GM19328 (cell line): ENCODE data around the gene MAPK1IP1L.
"Not testable (repeated sequence)": the region's sequence is repeated elsewhere in the genome, so short reads cannot be mapped to it uniquely, and the experiment has no call there.

Experiments
- ATAC-seq: cut with Tn5 transposase; IDR thresholded peaks from one replicate; pipeline ENCODE4 v1.9.1; 2021; ENCODE audit warnings: mild to moderate bottlenecking, moderate library complexity; ENCODE audit not compliant: unreplicated experiment

The MAPK1IP1L gene

DNA sequence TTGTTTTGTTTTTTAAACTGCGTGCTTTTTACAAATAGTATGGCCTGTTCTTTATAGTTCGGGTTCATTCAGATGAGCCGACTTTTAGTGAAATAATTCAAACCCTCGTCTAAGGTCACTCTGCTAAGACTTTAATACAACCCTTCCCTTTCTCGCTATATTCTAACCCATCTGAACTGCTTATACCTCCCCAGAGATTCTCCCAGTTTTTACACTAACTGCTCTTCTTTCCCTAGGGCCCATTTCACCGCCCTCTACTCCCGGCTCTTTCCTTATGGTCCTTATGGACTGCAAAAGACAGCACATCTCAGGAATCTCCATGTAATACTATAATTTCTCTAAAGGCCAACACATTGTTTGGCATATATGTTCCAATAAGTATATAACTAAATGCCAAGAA is 2.1 kb downstream of the MAPK1IP1L start:
- ATAC-seq, result no peak

DNA sequence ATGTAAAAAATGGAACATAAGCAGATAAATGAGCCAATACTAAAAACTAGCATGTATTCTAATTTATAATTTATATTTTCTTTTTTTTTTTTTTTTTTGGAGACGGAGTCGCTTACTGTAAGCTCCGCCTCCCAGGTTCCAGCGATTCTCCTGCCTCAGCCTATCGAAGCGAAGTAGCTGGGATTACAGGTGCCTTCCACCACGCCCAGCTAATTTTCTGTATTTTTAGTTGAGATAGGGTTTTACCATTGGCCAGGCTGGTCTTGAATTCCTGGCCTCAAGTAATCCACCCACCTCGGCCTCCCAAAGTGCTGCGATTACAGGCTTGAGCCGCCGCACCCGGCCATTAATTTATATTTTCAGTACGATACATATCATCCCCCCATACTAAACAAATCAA is 2.7 kb downstream of the MAPK1IP1L start:
- ATAC-seq, result no peak

DNA sequence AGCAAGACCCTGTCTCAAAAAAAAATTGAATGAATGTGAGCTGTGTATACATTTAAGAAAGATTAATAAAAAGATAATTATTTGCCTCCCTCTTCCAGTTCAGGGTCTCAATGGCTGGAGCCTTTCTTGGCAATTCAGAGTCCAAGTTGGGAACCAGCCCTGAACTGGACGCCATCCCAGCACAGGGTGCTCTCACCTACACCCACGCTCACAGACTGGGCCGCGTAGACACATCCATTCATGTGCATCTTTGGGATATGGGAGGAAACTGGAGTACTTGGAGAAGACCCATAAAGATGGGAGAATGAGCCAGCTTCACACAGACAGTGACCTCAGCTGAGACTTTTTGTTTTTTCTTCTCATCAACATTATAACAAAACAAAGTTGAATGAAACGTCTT is 6.5 kb downstream of the MAPK1IP1L start:
- no peak for ATAC-seq

DNA sequence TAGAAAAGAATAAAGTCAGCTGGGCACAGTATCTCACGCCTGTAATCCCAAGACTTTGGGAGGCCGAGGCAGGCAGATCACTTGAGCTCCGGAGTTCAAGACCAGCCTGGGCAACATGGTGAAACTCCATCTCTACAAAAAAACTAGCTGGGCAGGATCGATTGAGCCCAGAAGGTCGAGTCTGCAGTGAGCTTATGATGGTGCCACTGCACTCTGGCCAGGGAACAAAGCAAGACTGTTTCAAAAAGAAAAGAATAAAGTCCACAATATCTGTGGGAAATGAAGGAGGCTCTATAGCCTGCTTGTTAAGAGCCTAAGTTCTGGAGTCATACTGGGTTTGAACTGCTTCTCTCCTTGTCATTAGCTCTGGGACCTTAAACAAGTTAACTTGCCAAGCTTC is 7.9 kb downstream of the MAPK1IP1L start:
- no peak for ATAC-seq

DNA sequence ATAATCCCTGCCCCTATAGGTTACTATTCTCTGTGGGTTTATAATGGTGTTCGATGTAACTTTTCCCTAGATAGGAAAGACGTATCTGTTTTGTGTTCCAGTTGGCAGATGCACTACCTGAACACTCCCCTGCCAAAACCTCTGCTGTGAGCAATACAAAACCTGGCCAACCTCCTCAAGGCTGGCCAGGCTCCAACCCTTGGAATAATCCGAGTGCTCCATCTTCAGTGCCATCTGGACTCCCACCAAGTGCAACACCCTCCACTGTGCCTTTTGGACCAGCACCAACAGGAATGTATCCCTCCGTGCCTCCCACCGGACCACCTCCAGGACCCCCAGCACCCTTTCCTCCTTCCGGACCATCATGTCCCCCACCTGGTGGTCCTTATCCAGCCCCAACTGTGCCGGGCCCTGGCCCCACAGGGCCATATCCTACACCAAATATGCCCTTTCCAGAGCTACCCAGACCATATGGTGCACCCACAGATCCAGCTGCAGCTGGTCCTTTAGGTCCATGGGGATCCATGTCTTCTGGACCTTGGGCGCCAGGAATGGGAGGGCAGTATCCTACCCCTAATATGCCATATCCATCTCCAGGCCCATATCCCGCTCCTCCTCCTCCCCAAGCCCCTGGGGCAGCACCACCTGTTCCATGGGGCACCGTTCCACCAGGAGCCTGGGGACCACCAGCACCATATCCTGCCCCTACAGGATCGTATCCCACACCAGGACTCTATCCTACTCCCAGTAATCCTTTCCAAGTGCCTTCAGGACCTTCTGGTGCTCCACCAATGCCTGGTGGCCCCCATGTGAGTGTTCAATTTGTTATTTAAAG is 11.3 kb downstream of the MAPK1IP1L start:
- ATAC-seq, result no peak

DNA sequence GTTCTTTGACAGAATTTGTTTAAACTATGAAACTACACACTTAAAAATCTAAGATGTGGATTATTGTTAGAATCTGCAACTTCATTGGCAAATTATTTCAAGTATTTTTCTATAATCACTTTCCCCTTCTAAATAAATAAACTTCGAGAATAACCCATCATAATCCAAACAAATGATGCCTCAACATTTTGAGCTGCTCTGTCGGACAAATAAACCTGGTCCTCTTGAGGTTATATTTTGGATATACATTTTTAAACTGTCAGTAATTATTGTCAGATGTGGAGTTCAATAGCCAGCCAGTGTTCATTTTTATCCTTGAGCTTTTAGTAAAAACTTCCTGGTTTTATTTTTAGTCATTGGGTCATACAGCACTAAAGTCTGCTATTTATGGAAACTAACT is 13.4 kb downstream of the MAPK1IP1L start:
- not testable (repeated sequence) for ATAC-seq

DNA sequence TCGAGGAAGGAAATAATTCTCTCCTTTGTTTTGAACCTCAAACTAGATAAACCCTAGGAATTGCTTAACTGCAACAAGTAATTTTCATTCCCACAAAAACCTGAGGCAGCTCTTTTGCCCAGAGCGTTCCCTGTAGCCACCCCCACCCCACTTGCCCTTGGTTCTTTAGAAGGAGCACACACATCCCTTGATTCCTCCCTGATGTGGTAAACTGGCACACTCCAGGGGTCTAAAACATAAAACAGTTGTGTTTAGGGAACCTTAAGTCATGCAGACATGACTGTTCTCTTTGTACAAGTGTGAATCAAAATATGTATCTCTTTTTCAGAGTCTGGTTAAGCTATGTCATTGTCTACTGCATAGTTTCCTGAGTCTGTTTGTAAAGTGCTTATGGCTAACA is 14.0 kb downstream of the MAPK1IP1L start:
- ATAC-seq, result no peak

DNA sequence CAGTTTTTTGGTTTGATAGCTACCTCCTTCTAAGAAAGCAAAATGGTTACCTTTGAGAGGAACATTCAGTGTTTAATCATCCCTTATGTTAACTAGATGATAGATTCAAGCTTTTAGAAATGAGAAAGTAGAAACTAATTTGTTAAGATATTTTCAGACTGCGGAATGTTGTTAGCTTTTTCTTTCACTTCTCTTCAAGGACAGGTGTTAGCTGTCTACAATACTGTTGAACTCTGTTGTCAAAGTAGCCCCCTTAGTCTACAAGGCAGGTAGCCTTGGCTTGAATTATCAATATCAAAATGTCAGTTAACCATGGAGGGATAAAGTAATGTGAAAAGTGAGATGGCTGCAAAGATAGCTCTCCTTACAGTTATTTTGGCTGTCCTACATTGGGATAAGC is 14.8 kb downstream of the MAPK1IP1L start:
- no peak for ATAC-seq

DNA sequence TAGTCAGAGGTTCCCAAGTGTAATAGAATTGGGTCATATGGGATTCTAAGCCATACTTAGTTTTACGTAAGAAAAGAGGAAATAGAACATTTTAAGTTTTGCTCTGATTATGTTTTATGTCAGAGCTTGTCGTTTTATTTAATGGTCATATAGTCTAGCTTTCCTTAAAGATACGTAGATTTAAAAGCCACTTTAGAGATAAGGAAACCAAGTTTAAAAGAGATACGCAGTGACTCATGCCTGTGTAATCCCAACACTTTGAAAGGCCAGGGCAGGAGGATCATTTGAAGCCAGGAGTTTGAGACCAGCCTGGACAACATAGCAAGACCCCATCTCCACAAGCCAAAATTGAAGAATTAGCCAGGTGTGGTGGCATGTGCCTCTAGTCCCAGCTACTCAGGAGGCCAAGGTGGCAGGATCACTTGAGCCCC is 19.5 kb downstream of the MAPK1IP1L start:
- no peak for ATAC-seq

DNA sequence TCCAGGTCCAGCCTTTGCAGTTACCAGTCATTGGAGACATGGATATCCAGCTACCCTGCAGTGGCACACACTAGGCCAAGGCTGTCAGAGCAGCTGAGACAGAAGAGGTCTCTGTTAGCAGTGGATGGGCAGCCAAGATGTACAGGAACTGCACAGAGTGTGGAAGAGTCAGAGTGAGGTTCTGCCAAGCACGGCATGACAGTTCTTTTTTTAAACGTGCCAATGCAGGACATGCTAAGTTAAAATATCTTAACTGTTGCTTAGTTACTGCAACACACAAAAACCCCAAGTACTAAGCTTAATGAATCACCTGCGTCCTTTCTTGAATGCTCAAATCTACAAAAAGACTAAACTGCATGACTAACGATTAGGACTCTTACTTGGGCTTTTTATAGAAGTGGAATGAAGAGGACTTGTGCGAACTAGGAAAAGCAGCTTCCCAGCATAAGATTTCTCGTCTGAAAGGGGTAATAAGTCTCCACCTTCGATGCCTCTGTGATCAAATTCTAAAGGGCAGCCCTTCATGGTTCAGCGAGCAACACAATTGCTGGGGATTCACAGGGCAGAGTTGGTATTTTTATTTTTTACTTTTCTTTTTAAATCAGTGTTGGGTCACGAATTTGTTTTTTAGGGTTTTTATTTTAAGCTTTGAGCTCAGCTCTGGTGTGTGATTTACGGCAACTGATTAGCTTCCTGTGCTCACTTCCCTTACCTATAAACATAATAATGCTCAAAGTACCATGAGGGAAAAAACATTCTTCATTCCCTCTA is 20.6 kb downstream of the MAPK1IP1L start:
- peak; percentile 39 for ATAC-seq

DNA sequence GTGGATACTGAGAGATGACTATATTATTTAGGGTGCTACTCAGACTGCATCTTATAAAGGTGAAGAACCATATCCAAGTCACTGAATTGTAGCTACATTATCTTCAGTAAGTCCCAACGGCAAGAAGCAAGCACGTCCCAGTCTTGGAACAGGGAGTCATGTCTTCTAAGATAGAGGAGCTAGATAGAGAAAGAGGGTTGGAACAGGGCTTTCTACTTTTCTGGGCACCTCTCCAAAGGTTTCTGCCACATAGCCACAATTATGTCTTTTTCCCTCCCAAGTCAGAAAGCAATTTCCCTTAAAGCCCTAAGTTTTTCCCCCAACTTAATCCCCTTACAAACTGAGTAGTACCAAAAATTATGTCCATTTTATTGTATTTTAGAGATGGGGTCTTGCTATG is 22.4 kb downstream of the MAPK1IP1L start:
- ATAC-seq, result no peak

DNA sequence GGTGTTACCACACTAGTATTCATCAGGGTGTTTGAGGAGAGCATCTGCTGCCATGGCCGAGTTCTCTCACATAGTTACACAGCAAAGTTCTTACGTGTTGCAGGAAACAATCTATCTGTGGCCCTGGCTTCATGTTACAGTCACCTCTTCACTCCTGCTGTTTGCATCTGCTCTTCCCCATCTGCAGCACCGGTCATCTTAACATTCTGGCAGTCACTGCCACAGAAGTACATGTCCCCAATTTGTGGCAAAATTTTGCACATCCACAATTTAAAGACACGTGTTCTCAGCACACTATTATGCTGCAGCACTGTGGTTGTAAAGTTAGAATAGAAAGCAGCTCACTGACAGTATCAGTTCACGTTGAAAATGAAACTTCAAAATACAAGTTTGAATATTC is 23.2 kb downstream of the MAPK1IP1L start:
- ATAC-seq, result peak; percentile 42

DNA sequence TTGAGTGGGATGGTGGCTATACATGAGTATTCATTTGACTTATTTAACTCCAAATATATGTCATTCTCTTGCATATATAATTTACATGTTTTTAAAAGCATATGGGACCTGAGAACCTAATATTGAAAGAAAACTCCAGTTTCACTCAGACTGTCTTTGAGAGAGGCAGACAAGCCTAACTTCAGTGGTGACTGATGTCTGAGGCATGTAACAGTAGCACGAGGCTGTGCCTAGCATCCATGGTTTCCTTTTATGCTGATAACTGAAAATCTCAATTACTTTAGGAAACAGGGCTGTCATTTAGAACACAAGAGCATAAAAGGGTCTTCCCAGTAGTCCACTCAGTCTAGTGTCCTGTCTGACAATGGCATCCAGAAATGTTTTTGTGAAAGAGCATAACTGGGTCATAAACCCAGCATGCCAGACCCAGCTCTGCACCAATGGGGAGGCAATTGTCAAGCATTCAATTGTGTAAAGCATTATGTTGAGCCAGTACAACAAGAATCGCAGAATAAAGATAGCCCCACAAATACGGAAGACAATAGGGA is 24.3 kb downstream of the MAPK1IP1L start:
- ATAC-seq, result no peak

DNA sequence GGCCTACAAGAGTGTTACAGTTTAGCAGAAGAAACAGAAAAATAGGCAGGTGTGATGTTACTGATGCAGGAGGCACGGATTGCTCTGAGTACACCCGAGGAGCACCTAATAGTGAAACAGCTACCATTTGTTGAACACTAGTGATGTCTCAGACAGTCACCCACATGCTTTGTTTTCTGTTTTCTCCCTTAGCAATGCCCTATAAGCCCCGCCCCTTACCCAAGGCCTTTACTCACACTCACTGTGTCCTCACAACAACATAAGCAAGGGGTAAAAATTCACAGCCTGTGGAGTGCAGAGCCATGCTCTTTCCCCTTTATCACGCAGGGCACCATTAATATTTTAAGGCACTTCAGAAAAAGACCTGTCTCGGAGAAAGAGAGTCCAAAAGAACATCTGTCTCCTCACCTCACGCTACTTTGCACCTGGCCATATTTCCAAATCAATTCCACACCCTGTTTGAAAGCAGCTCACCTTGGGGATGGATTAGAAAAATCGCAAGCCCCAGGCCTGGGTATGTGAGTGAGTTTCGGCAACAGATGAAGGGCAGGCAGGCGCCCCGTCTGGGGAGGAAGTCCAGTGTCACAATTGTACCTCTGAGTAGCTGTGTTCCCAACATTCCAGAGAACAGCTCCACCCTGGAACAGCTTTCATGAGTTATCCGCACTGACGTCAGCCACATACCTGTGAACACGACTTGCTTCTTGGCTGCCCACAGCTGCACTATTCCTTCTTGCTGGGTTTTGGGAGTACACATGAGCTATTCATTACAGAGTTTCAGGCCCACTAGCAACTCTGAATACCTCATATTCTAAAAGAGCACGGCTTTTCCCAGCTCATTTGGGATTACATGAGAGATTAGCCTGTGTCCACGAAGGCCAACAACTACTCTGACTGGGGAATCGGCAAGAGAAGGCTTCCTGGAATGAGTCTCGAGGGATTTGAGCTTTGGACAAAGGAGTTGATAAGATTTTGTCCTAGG is 26.0 kb downstream of the MAPK1IP1L start:
- no peak for ATAC-seq

DNA sequence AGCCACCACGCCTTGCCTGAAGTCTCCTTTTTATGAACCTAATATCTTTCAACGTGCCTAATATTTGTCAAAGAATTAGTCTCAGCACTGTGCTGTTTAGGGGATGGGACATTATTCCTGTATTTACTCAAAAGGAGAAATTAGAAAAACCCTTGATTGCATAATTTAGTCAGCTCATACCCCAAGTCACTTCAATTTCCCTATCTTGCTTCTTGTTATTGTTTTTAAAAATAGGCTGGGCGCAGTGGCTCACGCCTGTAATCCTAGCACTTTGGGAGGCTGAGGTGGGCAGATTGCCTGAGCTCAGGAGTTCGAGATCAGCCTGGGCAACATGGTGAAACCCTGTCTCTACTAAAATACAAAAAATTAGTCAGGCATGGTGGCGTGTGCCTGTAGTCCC is 28.5 kb downstream of the MAPK1IP1L start:
- ATAC-seq, result not testable (repeated sequence)

DNA sequence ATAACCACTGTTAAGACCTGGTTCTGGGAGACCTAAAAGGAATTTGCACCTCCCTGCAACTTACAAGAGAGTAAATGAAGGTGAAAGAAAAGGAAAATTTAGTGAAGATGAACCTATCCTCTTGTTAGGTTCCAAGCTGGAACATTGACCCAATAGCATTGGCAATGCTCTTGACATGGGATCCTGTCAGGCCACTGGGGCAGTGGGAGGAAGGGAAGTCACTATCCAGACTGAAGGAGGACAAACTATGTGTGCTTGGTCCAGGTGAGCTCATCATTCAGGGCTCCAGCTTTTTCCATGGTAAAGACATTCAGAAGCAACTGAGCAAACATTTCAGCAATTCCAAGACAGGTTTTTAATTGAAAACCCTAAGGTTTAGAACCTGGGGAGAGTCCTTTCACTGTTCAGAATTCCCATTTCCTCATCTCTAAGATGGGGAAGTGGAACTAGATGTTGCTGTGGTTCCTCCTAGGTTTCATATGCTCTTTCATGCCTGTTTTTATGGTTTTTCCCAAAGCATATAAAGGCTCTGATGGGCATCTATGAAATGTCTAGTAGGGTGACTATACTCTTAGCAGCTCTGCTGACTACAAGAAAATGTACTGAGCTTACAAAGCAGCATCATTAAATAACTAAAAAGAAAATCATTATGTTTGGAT is 33.1 kb downstream of the MAPK1IP1L start:
- no peak for ATAC-seq

DNA sequence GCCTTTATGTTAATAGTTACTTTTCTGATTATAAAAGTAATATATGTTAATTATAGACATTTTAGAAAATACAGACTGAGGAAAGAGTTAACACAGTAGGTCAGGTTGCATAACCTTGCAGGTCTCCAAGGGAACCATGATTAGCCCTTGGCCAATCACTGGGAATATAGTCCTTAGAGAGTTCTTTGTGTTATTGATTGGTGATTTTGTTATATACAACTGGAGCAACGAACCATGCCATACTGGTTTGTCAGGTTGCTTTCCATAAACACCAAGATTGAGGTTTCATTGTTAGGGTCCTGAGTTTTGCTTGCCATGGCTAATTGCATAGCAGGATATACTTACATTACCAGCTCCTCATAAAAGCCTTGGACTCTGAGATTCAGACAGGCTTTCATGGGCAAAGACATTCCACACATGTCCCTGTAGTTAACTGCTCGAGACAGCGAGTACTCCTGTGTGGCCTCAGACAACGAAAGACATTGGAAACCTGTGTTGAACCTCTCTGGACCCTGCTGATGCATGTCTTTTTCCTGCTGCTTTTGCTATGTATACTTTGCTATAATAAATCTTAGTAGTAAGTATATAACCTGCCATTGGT is 33.7 kb downstream of the MAPK1IP1L start:
- ATAC-seq, result no peak

DNA sequence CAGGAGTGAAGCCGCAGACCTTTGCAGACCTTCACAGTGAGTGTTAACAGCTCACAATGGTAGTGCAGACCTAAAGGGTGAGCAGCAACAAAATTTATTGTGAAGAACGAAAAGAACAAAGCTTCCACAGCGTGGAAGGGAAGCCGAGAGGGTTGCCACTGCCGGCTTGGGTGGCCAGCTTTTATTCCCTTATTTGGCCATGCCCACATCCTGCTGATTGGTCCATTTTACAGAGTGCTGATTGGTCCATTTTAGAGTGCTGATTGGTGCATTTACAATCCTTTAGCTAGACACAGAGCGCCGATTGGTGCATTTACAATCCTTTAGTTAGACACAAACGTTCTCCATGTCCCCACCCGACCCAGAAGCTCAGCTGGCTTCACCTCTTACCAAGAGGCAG is 35.5 kb downstream of the MAPK1IP1L start:
- ATAC-seq, result no peak

DNA sequence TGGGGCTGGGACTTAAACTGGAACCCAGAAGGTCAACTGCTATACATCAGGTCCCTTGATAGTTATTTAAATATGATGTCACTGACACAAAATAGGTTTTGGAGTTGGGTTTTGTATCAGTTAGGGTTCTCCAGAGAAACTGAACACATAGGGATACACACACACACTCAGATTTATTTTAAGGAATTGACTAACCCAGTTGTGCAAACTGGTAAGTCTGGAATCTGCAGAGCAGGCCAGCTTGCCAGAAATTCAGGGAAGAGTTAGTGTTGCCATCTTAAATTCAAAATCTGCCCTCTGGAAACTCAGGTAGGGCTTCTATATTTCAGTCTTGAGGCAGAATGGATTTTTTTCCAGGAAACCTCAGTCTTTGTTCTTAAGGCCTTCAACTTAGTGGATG is 36.9 kb downstream of the MAPK1IP1L start:
- ATAC-seq, result no peak

DNA sequence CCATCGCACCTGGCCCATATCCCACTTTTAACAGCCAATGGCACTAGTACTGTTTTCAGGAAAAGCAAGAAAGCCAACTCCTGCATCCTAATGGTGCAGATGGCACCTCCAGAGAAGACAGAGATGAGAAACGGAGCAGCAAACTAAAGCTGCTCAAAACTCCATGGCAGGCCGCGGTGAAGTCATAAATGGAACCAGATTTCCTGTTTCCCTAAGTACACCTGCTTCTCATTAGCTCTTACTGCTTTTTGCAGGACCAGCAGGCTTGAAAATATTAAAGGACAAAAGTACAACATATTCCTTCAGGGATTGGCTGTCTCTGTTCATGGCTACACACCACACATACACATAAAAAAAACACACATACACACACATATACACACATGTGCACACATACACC is 40.9 kb downstream of the MAPK1IP1L start:
- ATAC-seq, result no peak
